Small intestine (tissue), 7 donors: ENCODE data around the gene SLC16A8. TPM values are rescaled to one million over a fixed set of nuclear protein-coding genes. Genes with fewer than 3 reads are reported as not detected.
A peak's percentile ranks its signal among the peaks of the same experiment; 100 is the strongest.

Experiments used
- DNase-seq, 2 donors: peaks; one replicate each; pipeline versions ENCODE4 v3.0.0 to v3.0.0-alpha.2; 2013
- FAIRE-seq: peaks from 2 replicates; lab custom pipeline; 2012; peaks lifted over from hg19 to GRCh38; lab: Jason Lieb, UNC
- H3K27ac ChIP-seq, 3 donors: one replicate each; pipeline ENCODE4 v1.5.1; 2013; ENCODE audit warnings: low read length in 2 of 3, mild to moderate bottlenecking in 2 of 3, control low read depth in 1 of 3, inconsistent platforms in 1 of 3, low read depth in 1 of 3, moderate library complexity in 1 of 3
- H3K27me3 ChIP-seq, 3 donors: one replicate each; pipeline ENCODE4 v1.6.1; 2013; ENCODE audit warnings: low read length in 3 of 3, inconsistent platforms in 1 of 3; ENCODE audit not compliant: control insufficient read depth in 3 of 3, insufficient read depth in 3 of 3
- H3K36me3 ChIP-seq, 3 donors: one replicate each; pipeline ENCODE4 v1.6.1; 2013; ENCODE audit warnings: low read length in 3 of 3, inconsistent platforms in 1 of 3, low read depth in 1 of 3, mild to moderate bottlenecking in 1 of 3, moderate library complexity in 1 of 3; ENCODE audit not compliant: control insufficient read depth in 3 of 3, insufficient read depth in 2 of 3
- H3K4me1 ChIP-seq, 3 donors: one replicate each; pipeline ENCODE4 v1.6.1; 2013; ENCODE audit warnings: low read length in 2 of 3, inconsistent platforms in 1 of 3, low read depth in 1 of 3, mild to moderate bottlenecking in 1 of 3, moderate library complexity in 1 of 3; ENCODE audit not compliant: control insufficient read depth in 3 of 3, insufficient read depth in 2 of 3
- H3K4me3 ChIP-seq, 3 donors: one replicate each; pipeline ENCODE4 v1.5.1; 2013; ENCODE audit warnings: low read length in 3 of 3, control low read depth in 1 of 3, inconsistent platforms in 1 of 3, low read depth in 1 of 3, mild to moderate bottlenecking in 1 of 3, moderate library complexity in 1 of 3
- H3K9me3 ChIP-seq, 2 donors: one replicate each; pipeline ENCODE4 v1.6.1; 2013; ENCODE audit warnings: low read depth in 1 of 2, low read length in 1 of 2; ENCODE audit not compliant: control insufficient read depth in 2 of 2, insufficient read depth in 1 of 2
- WGBS, 3 donors: extraction: QIAGEN DNeasy Blood & Tissue Kit; methylation state at CpG; one replicate each; pipeline ENCODE4 v1.1.7; 2013; 5-methylcytosine and 5-hydroxymethylcytosine counted together
- polyA plus RNA-seq, 4 donors: library from polyadenylated mRNA; stranded (reverse) in 3 of 4; unstranded in 1 of 4; fragments of 200-250 nt in 3 of 4; fragments of 120-200 nt in 1 of 4; gene quantifications; one replicate each; pipeline versions ENCODE4 v1.2.1 to v1.2.3, GENCODE V29; 2013
- donor health status: healthy with polysubstance abuse.
- donor health status: control.
- donor health status: control.
- donor health status: Bipolar disorder and iron deficiency.
- donor health status: healthy.

SLC16A8 gene
- polyA plus RNA-seq, 4 donors: 0.37 to 1.7 TPM; not detected in 2

- 29 to 31% (median 29%) methylated on average over 26 to 30 of the region's 30 CpGs for WGBS, 3 donors
- H3K9me3 ChIP-seq: no peaks in the 10 kb centered on the region
- no peak overlapping the region for H3K4me3 ChIP-seq
- FAIRE-seq: no peak
- no peaks in the 10 kb centered on the region for H3K36me3 ChIP-seq
- DNase-seq: peak; percentile 77 to 90
- H3K4me1 ChIP-seq: peaks cover 0 to 4% (median 2%) of the 10 kb centered on the region in 3 donors
- no peak overlapping the region for H3K27ac ChIP-seq
- H3K27me3 ChIP-seq: peaks cover 0 to 5% (median 0%) of the 10 kb centered on the region in 3 donors
Measured at GRCh38 chr22:38051900-38052862, 31.8 kb downstream of the SLC16A8 start.

GRCh38 chr22:38051261-38051660 lies 32.7 kb downstream of the SLC16A8 start:
- H3K4me1 ChIP-seq: no peaks in the 10 kb centered on the region
- H3K9me3 ChIP-seq: no peaks in the 10 kb centered on the region
- DNase-seq (no peak), FAIRE-seq (no peak)
- H3K27ac ChIP-seq: no peak overlapping the region
- peaks cover 0 to 5% (median 0%) of the 10 kb centered on the region in 3 donors for H3K27me3 ChIP-seq
- WGBS, 3 donors: 70 to 79% (median 74%) methylated on average over 8 of the region's 8 CpGs
- H3K36me3 ChIP-seq: no peaks in the 10 kb centered on the region
- no peak overlapping the region for H3K4me3 ChIP-seq

GRCh38 chr22:38050720-38051119 lies 33.3 kb downstream of the SLC16A8 start:
- Histone ChIP-seq H3K27ac (no peak overlapping the region), H3K4me1 (no peaks in the 10 kb centered on the region), H3K36me3 (no peaks in the 10 kb centered on the region), H3K4me3 (no peak overlapping the region), H3K27me3 (peaks cover 0 to 5% (median 0%) of the 10 kb centered on the region in 3 donors), H3K9me3 (no peaks in the 10 kb centered on the region)
- no peak for FAIRE-seq
- no peak for DNase-seq
- WGBS, 3 donors: 88 to 93% (median 91%) methylated on average over 7 of the region's 7 CpGs

DNA sequence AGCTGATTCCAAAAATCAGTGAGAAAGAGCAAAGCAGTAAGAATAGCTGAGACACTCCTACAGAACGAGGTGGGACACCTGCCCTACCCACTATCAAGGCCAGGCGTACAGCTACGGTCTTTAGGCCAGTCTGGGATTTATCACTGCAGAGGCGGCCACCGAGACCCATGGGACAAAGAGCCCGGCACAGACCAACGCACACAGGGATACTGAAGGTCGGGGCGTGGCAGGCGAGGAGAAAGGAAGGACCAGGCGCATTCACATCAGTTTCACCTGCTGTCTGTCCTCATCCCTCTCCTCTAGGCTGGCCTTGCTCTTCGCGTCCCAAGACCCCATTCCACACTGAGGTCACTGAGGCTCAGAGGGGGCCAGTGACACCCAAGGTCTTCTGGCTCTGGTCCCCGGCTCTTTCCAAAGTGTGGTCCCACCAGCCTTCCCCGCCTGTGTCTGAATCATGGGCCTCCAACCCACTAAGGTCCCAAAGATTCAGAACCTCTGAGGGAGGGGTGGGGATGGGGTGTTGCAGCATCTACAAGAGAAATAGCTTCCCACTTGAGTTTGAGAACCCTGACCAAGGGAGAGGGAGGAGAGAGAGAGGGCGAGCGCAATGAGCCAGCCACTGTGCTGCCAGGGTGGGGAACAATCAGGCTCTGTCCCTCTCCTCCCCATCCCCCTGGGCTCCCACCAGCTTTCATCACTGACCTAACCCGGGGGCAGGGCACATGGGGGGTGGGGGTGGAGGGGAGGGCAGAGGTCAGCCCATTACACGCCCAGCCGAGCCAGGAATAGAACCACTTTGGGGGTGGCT lies 34.0 kb downstream of the SLC16A8 start:
- WGBS, 3 donors: 47 to 66% (median 53%) methylated on average over 18 to 20 of the region's 20 CpGs
- Histone ChIP-seq H3K36me3 (no peaks in the 10 kb centered on the region), H3K9me3 (no peaks in the 10 kb centered on the region), H3K27ac (no peak overlapping the region), H3K4me1 (no peaks in the 10 kb centered on the region), H3K27me3 (peaks cover 0 to 3% (median 0%) of the 10 kb centered on the region in 3 donors), H3K4me3 (no peak overlapping the region)
- DNase-seq: no peak
- FAIRE-seq: no peak

GRCh38 chr22:38046070-38046748 lies 37.8 kb downstream of the SLC16A8 start:
- no peaks in the 10 kb centered on the region for H3K4me1 ChIP-seq
- no peak overlapping the region for H3K27ac ChIP-seq
- no peaks in the 10 kb centered on the region for H3K9me3 ChIP-seq
- no peak overlapping the region for H3K4me3 ChIP-seq
- no peak for DNase-seq
- WGBS, 3 donors: 71 to 83% (median 73%) methylated on average over 14 of the region's 14 CpGs
- peaks cover 0 to 3% (median 0%) of the 10 kb centered on the region in 3 donors for H3K27me3 ChIP-seq
- no peak for FAIRE-seq
- H3K36me3 ChIP-seq: no peaks in the 10 kb centered on the region

DNA sequence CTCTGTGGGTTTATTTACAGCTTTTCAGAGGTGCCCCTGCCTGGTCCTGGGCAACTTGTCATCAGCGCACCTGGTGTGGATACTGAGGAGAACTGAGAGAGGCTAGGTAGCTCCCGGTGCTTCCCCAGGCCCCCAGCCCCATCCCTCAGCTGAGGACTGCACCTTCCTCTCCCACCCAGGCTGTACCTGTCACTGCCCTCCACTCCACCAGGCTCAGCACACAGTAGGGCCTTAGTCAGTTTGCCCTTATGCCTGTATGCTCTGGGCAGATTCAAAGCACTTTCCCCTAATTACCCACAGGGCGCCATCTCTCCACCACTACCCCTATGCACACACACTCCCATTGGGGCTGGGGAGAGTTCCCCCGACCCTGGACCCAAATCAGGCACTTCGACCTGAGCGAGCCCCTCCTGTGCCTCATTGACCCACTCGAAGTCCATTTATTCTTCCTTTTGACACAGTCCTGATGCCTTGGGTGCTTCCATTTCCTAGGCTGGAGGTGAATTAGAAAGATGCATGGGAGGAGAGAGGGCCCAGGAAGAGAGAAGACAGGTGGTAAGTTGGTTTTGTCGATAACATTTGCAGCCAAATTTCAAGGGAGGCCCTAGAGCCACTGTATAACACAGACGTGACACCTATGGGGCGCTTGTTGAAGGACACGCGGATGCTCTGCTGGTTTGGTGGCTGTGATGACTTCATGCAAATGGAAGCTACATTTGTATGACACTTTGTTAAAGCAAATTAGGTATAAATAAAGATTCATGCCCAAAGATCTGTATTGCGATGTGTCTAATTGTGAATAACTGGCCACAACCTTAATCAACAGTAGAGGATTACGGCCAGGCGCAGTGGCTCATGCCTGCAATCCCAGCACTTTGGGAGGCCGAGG lies 40.6 kb downstream of the SLC16A8 start:
- DNase-seq (no peak), FAIRE-seq (no peak)
- H3K4me3 ChIP-seq: no peak overlapping the region
- WGBS, 3 donors: 86 to 89% (median 88%) methylated on average over 16 of the region's 16 CpGs
- no peaks in the 10 kb centered on the region for H3K9me3 ChIP-seq
- no peaks in the 10 kb centered on the region for H3K27me3 ChIP-seq
- H3K27ac ChIP-seq: no peak overlapping the region
- H3K4me1 ChIP-seq: no peaks in the 10 kb centered on the region
- no peaks in the 10 kb centered on the region for H3K36me3 ChIP-seq

- no peaks in the 10 kb centered on the region for H3K4me1 ChIP-seq
- no peaks in the 10 kb centered on the region for H3K9me3 ChIP-seq
- H3K27ac ChIP-seq: no peak overlapping the region
- no peaks in the 10 kb centered on the region for H3K36me3 ChIP-seq
- H3K27me3 ChIP-seq: no peaks in the 10 kb centered on the region
- no peak overlapping the region for H3K4me3 ChIP-seq
- DNase-seq: no peak
- no peak for FAIRE-seq
- 44 to 85% (median 61%) methylated on average over 1 of the region's 1 CpG for WGBS, 3 donors
Measured at GRCh38 chr22:38042488-38042790, 41.5 kb downstream of the SLC16A8 start.
